NOMO-1 (cell line): ENCODE measurements around the gene VGLL4.

Experiments used
- DNase-seq, 2 experiments: peaks; one replicate each; lab custom pipeline; 2025; ENCODE audit not compliant: unreplicated experiment in 2 of 2; lab: John Stamatoyannopoulos, UW

VGLL4 gene

DNA sequence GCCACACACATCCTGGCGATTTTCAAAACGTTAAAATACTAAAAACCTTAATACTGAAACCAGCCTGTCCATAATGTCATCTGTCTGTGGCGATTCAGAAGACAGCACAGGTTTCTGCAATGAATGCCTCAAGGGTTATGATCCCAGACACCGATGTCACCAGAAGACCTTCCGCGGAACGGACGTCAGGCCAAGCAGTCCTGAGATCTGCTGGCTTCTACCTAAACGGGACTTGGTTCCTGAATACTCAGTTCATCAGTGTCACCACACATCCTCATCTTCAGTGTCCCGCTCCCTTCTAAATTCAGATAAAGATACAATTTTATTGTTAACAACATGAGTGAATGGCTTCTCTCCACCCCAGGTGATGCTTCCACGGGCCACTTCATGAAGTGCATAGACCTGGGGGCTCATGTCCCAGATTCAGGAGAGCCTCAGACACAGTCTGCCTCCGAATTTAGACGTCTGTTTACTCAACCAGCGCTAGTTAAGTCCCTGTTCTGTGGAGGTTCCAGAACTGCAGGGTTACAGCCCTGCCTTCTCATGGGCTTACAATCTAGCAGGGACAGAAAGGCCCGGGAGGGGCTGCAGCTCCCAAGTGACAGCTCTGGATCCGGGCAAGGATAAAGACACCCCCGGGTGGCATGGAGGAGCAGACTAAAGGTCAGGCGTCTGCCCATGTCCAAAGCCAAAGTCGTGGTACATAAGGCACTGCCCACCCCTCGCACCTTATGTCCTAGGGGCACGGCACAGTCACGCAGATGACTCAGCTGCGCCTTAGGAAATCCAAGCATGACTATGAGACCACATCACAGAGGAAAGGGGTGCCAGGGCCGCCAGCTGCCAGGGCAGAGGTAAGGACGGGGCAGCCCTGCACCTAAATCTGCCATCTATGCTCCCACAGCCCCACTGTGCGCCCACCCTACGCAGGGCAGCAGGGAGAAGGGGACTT, 75.9 kb downstream of the VGLL4 start:
- DNase-seq = no peak

DNA sequence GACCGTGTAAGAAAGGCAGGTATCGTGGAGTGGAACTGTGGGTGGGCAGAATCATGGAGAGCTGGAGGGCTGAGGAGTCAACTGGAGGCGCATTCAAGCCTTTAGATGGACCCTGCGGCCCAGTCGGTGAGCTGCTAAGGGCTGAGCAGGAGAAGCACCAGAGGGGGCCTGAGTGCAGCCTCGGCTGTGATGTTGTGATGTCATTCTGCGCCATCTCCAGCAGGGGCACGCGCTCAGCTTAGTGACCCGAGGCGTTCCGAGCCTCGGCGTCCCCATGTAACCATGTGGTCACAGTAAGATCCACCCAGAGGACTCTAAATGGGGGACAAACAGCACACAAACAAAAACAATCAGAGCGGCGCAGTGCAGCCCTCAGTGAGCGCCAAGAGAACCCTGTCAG, 76.8 kb downstream of the VGLL4 start:
- no peak for DNase-seq

DNA sequence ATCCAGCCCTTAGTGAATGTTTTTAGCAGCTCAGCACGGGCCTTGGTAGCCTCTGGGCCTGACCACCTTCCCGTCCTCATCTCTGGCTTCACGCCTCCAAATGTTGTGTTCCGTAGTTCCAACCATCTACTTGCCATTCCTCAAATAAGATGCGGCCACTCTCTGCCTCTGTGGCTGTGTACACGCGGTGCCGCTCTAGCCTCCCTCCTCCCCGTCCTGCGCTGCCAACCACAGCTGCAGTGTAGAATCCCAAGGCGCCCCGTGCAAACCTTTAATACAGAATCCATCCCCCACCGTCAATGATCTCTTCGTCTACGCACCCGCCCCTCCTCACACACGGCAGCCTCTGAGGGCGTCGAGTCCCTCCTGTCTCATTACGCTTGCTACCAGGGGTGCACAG, 77.2 kb downstream of the VGLL4 start:
- no peak for DNase-seq

DNA sequence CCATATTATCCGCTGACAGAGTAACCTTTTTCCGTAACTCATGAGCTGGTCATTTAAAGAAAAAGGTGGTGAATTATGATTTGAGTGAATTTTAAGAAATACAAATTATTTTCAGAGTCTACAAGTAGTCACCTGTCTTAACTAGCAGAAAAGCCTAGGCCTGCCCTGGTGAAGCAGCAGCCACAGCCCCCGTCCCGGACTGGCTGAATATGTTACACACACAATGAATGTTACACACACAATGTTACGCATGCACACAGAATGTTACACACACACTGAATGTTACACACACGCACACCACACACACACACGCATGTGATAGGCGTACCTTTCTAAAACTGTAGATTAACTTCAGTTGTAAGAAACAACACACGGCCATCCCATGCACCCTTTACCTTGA, 77.8 kb downstream of the VGLL4 start:
- DNase-seq = no peak

DNA sequence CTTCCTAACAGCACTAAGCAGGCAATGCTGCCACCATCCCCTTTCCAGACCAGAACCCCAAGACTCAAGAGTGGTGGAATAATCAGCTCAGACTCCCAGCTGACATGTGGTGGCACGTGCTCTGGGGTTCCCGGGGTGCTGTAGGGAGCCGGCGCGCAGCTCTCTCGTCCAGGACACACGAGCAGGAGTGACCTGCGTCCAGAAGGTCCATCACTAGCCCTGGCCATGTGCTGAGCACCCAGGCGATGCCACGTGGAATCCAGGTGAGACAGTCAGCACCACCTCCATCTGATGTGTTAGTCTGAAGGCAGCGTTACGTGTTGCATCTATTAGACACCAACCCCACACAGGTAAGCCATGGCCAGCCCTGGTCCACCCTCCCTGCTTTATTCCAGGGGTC, 78.2 kb downstream of the VGLL4 start:
- no peak for DNase-seq

DNA sequence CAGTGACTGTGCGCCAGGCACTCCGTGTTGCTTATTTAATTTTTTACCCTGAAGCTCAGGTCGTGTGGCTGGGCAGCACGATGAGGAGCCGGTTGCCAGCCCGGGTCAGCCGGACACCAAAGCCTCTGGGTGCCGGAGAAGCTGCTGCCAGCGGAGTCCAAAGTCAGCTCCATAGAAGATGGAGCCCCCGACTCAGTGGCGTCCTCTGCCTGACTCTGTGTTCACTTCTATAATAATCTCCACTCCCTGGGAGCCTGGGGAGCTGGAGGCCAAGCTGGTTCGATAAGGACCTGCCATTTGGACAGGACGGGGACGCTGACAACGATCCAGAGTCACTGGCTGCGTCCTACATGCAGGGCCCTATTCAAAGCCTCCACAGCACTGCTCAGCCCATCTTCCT, 78.6 kb downstream of the VGLL4 start:
- no peak for DNase-seq

DNA sequence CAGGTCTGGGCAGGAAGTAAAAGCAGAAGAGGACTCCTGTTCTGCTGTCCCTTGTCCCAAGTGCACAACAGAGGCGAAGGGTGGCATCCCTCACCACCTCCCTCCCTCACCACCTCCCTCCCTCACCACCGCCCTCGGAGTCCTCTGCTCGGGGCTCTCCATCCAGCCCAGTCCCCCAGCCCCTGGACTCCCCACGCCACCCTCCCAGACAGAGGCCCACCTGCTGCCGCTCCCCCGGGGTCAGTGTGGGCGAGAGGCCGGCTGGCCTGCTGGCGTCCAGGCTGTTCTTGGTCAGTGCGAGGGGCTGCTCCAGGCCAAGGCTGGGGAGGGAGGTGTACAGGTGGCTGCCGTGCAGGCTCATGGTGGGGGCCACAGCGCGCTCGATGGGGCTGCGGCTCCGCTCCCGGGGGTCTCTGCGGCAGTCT, 79.1 kb downstream of the VGLL4 start:
- DNase-seq = no peak

DNA sequence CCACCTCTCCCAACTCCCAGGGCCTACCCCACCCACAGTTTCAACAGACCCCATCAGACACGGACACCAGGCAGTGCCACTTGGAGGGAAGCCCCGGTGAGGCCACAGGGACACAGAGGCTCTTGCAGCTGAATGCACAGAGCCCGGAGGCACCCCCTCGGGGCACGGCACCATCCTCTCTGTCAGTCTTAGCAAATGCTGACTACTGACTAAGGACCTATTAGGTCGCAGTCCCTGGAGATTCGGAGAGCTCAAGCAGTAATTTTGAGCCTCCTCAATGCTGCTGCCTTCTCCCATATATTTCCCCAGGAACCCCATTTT, 79.9 kb downstream of the VGLL4 start:
- no peak for DNase-seq

DNA sequence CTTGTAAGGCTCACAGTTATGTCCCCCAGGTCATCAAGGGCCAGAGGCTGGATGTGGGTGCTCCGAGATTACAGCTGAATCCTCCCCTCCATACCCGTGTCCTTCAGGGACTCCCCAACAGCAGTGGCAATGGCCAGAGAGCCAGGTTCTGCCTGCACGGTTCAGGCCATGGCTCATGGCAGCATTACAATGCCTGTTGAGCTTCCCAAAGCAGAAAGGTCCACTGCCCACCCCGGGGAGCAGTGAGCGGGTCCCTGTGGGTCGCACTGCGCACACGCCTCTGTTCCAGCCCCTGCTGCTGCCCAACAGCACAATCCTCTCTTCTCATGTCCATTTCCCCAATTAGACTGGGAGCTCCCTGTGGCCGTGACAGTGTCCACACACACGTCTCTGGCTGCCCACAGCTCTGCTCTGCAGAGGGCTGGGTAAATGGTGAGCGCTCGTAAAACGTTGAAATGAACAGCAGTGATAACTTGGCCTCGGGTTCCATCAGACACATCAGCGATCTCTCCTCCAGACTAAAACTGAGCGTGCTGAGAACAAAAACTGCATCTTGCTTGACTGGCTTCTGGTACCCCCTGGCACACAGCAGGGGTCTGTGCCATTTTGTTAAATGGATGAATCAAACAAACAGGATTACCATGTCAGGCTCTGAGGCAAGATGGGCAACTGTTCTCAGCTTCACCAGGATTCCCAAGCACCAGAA, 80.4 kb downstream of the VGLL4 start:
- no peak for DNase-seq

DNA sequence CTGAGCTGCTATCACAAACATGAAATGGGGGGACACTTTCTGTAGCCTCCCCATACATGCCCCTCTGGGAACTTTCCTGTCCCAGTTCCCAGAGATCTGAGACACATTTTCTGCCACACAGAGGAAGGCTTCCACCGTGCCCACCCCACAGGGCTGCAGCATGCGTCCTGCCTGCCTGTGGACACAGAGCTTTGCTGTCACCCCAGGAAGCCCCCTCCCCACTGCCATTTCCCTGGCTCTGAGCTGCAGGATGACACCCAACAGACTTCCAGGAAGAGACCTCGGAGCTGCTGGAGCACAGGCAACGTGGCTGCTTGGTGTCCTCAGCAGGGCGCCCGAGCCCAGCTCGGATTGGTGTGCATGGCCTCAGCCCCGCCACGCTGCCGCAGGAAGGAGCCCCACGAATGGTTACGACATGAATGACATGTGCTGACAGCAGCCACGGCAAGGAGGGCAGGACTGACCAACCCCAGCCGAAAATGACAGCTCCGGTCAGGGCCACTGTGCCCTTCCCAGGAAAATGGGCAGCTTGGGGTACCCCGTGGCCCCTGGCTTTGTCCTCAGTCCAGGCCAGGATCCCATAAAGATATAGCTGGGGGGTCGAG, 81.3 kb downstream of the VGLL4 start:
- DNase-seq = no peak

DNA sequence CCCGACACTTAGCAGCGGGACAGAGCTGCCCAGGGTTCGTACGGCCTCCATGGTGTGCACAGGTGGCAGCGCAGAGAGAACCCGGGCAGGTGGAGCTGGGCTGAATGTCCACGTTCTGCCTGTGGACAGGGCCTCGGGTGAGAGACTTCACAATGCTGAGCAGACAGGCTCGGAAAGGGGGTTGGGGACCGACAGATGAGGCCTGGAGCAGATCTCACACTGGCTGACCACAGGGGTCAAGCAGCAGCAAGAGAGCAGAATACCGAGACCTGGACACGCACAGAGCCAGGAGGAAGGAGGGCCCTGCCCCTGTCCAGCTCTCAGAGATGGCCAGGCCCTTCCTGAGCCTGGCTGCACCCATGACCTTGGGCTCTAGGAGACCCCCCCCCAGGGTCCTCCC, 83.0 kb downstream of the VGLL4 start:
- DNase-seq = no peak

DNA sequence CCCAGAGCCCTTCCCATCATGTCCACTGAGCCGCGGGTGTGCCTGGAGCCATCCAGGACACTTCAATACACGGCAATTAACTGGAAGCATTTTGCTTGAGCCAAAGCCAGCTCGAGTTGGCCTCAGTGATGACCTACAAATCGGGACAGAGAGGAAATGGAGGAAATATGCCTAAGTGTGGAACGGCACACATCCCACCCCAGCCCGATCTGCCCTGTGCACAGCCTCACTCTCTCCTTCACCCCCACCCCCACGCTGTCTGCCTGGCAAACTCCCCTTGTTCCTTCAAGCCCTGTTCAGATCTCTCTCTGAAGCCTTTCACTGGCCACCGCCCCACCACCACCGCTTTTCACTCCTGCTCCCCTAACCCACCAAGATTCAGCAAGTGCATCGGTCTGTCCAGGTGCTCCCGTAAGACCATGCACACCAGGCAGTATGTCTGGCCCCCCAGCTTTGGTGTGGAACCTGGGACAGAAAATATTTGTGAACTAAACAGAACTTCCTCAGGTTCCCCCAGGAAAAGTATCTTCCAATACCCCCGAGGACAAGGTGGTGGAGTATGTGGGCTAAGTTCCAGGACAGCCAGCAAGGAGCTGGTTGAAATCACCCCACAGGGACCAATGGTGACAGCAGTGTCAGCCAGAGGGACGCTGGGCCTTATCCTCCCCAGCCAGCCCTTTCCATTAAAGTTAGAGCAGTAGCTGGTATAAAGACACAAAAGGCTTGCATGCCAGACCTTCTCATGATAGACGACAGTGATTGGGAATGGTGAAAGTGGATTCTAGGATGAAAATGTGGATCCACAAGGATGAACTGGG, 83.7 kb downstream of the VGLL4 start:
- DNase-seq = no peak

DNA sequence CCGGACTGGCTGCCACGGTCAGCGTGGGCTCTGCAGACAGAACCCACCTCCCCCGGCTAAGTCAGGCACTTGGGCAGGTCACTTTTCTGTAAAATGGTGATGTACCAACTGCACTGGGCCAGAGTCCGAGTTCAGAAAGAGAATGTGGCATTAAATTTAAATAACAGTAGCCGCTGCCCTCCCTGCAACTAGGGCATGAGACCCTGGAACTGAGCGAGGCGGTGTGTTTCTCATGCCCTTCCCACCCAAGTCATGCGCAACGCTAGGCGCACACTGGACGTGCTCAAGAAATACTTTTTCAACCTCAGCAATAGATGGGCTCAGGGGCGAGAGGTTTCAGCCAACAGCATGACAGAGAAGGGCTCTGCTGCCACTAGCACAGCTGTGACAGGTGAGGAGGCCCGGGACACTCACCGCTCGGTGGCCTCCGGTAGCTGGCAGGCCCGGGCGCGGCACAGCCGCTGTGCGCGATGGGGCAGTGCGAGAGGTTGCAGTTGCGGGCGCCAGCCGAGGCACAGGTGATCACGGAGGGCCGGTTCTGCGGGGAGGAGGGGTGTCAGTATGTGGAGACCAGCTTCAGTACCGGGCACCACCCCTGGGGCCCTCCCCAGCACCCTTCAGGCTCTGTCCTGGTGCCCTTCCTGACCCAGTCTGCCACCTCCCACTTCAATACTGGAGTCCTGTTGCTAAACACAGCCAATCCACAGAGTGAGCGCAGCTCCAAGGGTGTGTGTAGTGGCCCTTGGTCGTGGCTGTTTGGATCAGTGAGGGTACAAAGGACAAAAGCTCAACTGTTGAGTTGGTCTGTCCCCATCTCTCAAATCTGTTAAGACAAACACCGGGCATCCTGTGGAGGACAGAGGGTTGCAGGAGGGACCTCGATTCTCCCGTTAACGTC, 84.5 kb downstream of the VGLL4 start:
- no peak for DNase-seq

DNA sequence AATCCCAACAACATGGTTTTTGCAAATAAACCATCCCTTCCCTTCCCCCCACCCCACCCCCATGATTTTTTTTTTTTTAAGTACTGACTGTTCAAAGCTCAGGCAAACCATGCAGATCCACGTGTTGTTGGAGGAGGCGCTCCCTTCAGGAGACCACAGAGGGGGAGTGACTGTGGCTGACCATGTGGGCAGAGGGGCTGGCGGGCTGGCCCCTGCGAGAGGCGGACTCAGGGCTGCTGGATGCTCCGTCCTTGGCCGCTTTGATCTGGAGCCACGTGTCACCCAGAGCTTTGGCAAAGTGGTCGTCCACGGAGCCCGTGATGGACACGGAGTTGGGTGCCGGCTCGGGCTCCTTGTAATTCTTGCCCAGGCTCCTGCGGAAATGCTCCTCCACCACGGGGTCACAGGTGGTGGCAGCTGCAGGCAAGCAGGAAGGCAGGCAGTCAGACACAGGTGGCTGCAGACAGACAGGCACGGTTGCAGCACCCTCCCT, 85.3 kb downstream of the VGLL4 start:
- no peak for DNase-seq

DNA sequence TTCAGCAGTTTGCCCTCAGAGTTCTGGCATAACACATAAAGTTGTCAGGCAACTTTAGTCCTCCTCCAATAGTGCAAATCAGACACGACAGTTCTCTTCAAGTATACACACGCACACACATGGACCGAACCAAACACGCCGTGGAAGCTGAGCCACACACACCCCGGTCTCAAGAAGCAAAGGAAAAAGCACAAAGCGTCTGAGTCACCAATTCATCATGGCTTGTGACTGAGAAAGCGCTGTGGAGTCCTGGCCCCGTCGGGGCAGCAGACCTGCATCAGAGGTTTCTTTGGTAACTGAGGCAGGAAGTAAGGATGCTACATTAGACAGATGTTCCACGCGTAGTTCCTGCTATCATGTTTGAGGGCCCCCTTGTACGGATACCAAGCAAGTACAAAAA, 85.7 kb downstream of the VGLL4 start:
- no peak for DNase-seq

DNA sequence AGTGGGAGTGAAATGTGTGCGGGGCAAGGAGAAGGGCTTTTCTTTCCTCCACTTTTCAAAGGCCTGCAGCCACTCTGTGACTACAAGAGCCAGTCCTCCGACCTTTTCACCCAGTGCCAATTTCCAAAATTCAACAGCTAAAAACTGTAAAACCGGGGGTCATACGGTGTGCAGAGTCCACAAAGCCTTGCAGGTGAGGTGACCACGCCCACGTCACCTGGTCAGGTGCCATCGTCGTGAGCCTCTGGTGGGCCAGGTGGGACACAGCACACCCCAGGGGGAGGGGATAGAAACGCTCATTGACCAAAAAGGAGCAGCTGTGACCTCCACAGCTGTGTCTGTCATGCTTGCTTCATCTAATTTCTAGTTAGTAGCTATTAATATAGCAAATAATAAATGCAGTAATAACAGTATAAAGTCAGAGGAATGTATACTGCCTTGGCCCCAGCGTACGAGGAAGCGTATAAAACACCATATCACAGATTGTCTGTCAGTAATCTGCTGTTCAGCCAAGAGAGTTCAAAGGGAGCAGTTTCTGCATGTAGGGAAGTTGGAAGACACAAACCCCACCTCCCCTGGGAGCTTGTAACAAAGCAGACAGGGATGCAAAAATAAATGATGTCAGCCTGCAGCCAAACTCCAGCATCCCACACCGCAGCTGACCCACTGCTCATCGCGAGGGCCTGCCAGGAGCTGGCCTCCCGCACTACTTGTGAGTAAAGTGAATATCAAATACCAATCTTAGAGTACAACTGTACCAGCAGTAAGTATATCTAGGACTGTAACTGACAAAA, 86.7 kb downstream of the VGLL4 start:
- no peak for DNase-seq

DNA sequence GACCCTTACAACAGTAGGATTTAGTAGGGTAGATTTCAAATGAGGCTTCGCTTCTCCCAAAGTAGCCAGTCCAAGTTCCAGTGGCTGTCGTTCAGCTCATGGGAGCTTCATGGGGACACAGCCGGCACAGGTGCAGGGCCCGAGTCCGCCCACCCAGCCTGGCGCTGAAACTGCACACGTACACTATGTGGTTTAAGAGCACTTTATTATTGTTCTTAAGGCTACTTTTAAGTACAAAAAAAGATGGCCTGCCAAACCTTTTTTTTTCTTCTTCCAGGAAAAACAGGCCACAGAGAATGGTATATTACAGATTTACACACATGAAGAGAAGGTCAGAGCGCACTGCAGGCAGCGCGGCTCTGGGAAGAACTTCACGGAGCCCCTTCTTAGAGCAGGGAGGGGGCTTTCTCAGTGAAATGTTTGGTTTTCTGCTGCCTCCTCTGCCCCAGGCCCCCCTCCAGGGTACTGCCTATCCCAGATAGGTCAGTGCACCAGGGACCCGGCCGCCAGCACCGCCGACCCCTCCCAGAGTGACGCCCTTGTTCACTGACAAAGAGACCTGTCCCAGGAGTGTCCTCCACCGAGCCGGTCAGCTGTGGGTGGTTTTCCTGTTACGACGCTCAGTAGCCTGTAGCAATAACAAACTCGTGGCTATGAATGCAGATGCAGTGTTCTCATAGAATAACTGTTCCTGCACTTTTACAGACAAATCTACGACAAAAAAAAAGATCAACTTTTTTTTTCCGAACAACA, 87.7 kb downstream of the VGLL4 start:
- no peak for DNase-seq

DNA sequence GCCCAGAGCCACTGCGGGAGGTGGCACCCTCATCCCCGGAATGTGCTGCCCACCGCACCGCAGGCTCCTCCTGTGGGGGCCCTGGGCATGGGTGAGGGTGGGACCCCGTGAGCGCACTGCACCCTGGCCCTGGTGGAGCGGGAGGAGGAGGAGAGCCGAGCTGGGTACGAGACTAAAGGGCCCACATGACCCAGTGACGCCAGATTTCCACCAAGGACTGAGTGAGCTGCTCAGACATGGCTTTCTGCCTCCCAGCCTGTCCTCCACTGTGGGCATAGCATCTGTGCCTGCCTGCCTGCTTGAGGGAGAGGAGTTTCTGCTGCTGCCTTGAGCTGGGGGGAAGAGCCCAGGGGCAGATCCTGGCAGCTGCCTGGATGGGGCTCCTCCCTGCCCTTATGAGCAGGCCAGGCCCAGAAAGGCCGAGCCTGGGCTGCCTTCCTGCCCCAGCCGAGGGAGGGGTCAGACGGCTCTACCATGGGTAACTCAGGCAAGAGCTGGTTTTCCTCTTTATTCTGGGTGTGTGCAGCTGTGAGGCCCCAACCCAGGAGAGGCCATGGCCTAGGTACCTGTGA, 88.4 kb downstream of the VGLL4 start:
- no peak for DNase-seq
